Caki2 (cell line): Measurements from ENCODE around the gene SPOCD1. TPM values are rescaled to one million over a fixed set of nuclear protein-coding genes. Genes with fewer than 3 reads are reported as not detected.

ENCODE experiments used
- DNase-seq: peaks from one replicate; pipeline ENCODE4 v3.0.0-alpha.2; 2015; ENCODE audit warnings: low read depth
- in situ Hi-C: cut with HindIII; loops from 2 replicates; pipeline ENCODE4 v1.10.0; 2016; ENCODE audit warnings: low sequenced_read_pairs, low pct_unique_long_range_greater_than_20kb, mixed read lengths
- total RNA-seq: library from RNA; depleted of rRNA; stranded (reverse); fragments of >200 nt; shearing (Covaris generic); gene quantifications from 2 replicates; pipeline ENCODE4 v1.2.3, GENCODE V29; 2014; ENCODE audit warnings: low replicate concordance

SPOCD1 gene
- total RNA-seq, 1 experiment from 2014 or later, result 4.4 TPM

DNA sequence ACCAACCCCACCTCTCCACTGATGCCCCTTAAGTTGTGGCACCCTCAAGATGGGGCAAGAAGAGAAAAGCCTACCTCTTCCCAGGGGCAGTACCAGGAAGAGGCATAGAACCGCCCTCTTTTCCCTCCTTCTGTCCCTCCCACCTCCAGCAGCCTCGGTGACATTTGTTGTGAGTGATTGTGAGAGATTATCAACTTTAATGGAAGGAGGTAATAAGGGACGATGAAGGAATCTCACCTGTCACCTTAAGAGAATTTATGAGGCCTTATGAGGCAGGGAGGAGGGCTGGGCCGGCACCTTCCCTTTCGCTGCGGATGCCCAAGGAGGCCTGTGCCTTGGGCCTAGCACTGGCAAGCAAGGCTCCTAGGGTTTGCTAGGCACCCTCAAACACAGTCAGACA, 50.3 kb downstream of the SPOCD1 start:
- in situ Hi-C loops, result no loop called here
- peak; percentile 46 for DNase-seq

DNA sequence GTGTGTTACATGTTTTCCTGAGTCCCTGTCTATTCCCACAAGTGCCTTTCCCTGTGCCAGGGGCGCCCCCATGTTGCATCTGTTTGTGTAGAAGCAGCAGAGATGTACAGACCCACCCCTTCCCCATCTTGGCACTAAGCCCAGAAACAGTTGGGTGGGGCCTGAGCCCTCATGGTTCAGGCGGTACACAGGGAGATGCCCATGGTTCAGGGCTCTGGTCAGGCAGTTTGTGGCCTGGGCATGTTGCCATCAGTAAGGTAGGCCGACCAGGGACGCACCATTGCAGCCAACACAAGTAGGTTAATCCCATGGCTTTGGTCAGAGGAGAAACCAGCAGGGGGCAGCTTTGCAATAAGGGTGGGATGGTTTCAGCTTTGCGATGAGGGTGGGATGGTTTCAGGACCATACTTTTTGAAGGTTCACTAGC, 50.8 kb downstream of the SPOCD1 start:
- in situ Hi-C loops, result no loop called here
- peak; percentile 67 for DNase-seq

- in situ Hi-C loops, result no loop called here
These were observed 51.3 kb downstream of the SPOCD1 start, which contains the start of gene ADGRB2 for GRCh38 chr1:31764312-31765040. TSS of gene ADGRB2 (minus strand) at chr1:31764340. CDS start at chr1:31757221, 7,119 bp downstream.

GRCh38 chr1:31763671-31764311, 52.0 kb downstream of the SPOCD1 start:
- in situ Hi-C loops, result no loop called here
- no peak for DNase-seq

More at GRCh38 chr1:31764312-31765040, 51.3 kb downstream of the SPOCD1 start, which contains the start of gene ADGRB2:
- DNase-seq, result peak; percentile 61

DNA sequence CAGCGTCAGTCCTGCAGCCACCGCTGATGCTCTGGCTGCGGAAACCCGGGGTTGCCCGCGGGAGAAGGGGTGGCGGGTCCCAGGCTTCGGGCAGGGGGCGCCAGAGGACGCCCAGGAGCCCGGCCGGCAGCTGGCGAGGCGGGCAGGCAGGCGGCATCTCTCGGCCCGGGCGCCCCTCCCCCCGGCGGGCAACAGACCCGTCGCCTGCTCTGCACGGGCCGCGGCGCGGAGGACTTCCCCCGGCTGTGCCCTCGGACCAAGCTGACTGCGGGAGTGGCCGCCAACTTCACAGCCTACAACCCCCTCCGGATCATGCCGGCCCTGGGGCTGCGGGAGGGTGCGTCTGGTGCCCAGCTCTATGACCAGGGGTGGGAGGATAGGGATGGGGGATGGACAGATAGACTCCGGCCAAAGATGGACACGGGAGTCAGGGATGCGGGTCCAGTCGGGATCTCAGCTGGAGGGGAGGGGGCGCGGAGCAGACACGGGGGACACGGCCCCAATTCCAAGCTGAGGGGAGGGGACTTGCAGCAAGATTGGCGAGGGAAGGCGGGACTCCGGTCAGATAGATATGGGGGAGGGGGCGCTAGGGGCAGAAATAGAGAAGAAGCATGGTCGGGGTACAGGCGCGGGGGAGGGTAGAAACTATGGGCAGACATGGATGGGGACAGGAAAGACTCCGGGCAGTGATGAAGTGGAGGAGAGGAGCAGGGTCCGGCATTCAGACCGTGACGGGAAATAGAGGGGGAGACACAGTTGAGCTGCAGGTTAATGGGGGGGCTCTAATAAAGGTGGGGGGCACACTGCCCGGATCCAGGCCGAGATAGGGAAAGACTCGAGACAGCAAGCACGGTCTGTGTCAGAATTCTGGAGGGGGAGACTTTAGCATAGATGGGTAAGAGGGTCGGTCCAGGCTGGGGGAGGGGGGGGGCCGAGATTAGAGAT, 52.8 kb downstream of the SPOCD1 start:
- peak; percentile 77 for DNase-seq
- in situ Hi-C loops, result no loop called here

DNA sequence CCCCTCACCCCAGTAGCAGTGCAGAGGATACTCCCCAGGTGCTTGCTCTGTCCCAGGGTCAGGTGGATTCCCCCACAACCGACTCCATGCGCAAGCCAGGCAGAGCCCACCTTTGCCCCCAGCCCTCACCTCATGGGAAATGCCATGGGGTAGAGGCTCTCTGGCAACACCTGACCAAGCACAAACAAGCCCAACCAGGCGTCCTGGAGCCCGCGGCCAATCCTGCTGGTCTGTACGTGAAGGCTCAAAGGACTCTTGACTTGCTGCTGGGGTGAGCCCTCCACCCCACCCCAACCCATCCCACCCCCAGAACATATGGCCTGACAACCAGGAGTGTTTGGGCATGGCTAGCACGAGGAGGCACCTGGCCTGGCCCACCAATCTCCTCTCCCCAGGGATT, 53.5 kb downstream of the SPOCD1 start:
- in situ Hi-C loops, result no loop called here
- DNase-seq, result no peak

- DNase-seq, result no peak
- in situ Hi-C loops, result no loop called here
These were observed 53.9 kb downstream of the SPOCD1 start for GRCh38 chr1:31761883-31762282.

DNA sequence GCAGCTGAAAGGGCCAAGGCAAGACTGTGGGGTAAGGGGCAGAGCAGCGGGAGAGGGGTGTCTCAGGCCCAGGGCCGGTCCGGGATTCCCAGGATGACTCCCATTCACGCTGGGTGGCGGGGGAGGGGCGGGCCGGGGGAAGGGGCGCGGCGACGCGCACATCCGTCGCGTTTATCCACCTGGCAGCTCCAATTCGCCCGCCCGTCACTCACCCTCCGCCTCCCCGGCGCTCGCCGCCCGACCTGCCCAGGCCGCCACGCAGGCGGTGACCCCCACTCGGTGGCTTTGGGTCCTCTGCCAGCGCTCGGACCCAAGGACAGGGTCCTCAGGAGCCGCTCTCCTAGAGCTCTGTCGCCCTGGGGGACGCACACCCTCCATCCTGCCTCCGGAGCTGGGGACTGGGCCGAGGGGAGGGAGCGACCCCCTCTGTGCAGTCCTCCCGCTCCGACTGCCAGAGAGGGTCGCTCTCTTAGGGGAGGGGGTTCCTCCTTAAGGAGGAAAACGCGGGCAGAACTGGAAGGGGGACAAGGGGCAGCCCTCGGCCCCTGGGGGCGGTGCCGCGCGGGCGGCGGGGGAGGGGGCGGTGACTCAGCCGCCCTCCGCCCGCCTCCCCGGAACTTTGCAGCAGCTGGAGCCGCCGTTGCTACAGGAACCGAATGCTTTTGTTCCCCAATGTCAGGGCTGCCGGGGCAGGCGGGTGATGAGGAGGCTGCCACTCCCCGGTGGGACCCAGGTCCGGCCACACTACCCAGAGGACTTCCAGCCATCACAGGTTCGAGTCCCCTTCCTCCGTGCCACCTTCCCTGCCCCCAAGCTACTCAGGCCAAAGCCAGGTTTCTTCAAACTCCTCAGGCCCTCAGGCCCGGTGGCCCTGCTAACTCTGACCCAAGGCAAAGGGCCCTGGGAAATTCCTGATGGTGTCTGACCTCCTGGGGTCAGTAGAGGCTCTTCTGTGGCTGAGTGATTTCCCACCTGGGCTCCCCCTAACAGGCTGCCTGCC, 55.1 kb downstream of the SPOCD1 start:
- in situ Hi-C loops, result no loop called here
- peak; percentile 54 for DNase-seq

GRCh38 chr1:31759298-31760023, 56.4 kb downstream of the SPOCD1 start:
- DNase-seq, result no peak
- in situ Hi-C loops, result no loop called here

GRCh38 chr1:31758823-31759222, 57.0 kb downstream of the SPOCD1 start:
- in situ Hi-C loops, result no loop called here
- no peak for DNase-seq

GRCh38 chr1:31757989-31758388, 57.8 kb downstream of the SPOCD1 start:
- in situ Hi-C loops, result no loop called here
- DNase-seq, result no peak

- no peak for DNase-seq
- in situ Hi-C loops, result no loop called here
These were observed 58.6 kb downstream of the SPOCD1 start for GRCh38 chr1:31757204-31757679.

DNA sequence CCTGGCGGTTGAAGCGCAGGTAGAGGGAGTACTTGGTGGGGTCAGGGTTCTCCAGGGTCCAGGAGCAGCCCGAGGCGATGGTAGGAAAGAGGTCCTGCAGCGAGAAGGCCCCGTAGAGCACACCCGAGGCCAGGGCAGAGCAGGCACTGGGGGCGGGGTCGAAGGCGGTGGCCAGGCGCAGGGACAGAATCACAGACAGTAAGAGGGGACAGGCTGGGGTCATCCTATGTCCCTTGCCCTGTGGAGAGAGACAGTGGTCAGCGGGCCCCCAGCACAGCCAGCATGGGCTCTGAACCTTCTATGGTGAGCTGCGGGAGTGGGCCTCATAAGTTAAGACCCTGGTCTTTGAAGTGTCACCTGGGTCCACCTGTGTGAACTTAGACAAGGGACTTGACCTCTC, 59.2 kb downstream of the SPOCD1 start:
- in situ Hi-C loops, result no loop called here
- no peak for DNase-seq

- DNase-seq, result no peak
- in situ Hi-C loops, result no loop called here
These were observed 59.9 kb downstream of the SPOCD1 start for GRCh38 chr1:31755850-31756492.

DNA sequence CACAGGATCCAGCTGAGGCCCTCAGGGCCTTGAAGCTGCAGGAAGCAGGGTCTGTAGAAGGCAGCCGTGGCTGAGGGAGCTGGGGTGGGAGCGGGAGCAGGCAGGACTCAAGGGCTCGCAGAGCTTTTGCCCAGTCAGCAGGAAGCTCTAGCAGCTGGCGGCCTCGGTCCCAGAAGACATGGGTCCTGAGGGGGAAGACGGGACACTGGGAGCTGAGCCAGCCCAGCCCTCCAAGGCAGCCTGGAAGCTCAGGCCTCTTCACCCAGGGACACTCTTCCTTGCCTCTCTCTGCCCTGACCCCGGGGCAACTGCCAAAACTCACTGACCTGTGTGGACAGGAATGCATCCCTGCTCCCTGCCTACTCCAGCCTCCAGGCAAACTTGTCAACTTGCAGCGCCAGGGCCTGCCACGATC, 60.6 kb downstream of the SPOCD1 start:
- in situ Hi-C loops, result no loop called here
- no peak for DNase-seq

DNA sequence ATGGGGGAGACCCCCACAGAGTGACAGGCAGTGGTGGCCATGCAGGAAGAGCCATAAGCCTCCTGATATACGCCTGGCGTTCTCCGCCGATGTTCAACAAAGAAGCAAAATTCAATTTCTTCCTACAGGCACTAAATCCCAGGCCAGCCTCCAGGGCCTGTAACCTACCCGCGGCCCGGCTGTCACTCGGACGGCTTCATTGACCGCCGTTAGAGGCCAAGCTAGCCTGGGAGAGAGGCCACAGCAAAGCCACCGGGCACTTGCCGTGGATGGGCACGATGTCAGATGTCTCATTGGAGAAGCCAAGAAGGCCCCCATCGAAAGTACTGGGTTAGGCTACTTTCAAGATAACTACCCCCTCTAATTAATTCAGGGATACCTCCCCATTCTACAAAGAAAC, 61.4 kb downstream of the SPOCD1 start:
- in situ Hi-C loops, result no loop called here
- DNase-seq, result no peak
